Choroid plexus epithelial cell (primary cell): ENCODE measurements around the gene LELP1.

Experiments used
- DNase-seq: peaks from one replicate; pipeline ENCODE4 v3.0.0-alpha.2; 2010; ENCODE audit warnings: low read depth
- H3K4me3 ChIP-seq: 2 replicates; pipeline ENCODE4 v1.5.1; 2011; ENCODE audit warnings: low read depth, mild to moderate bottlenecking, control low read depth, low read length, moderate library complexity
- CTCF ChIP-seq: conservative IDR thresholded peaks from 2 replicates; pipeline ENCODE4 v1.5.1; 2011; ENCODE audit warnings: low read depth, mild to moderate bottlenecking, control low read depth, inconsistent platforms, low read length, moderate library complexity

Gene LELP1

GRCh38 chr1:153192697-153193096, 10.5 kb upstream of the LELP1 start:
- DNase-seq: no peak
- no peak overlapping the region for H3K4me3 ChIP-seq
- no peak for TF ChIP-seq CTCF

DNA sequence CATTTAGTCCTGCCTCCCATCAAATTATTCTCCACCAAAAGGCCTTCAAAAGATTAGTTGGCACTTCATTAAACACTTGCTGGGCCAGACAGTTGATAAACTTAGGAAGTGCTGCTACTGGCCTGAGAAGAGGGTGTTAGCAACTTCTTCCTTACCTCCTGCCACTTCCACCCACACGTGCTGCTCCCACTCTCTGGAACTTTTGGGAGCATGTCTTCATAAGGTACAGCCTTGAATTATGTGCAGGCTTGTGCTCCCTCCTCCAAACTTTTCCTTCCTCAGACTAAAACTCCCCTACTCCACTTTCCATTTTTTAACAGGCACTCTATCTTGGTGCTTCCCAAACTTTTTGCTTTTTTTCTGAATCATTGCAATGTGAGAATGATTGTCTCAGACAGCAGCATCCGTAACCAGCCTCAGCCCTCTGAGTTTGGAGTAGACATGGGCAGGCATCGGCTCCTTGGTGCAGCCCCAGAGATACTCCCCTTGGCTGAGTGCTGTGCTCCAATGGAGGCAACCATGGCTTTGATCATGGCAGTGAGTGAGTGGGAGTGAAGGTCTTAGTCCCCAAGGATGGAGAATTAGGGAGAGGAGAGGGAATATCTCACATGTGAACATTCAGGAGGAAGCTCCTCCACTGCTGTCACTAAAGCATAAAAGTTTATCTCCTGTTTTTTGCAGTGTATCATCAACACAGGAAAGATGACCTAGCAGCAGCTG, 8.7 kb upstream of the LELP1 start:
- no peak overlapping the region for H3K4me3 ChIP-seq
- DNase-seq: no peak
- TF ChIP-seq CTCF: no peak

GRCh38 chr1:153195216-153195615, 8.0 kb upstream of the LELP1 start:
- no peak for DNase-seq
- H3K4me3 ChIP-seq: no peak overlapping the region
- no peak for TF ChIP-seq CTCF

DNA sequence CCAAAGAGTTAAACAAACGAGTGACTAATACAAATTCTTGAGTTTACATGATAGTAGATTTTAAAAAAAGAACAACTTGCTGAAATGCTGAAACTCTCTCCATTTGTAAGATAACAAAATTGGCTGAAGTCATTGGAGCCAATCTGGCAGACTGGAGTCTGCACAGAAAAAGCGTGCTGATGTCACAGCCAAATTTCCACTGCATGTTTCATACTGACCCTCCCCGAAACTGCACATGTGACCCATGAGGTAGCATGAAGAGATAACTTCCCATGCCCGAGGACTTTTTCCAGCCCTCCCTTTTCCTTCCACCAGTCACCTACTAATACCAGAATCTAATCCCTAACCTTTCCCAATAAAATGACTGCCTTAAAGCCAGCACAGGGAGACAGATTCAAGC, 1.2 kb upstream of the LELP1 start:
- DNase-seq: no peak
- no peak for TF ChIP-seq CTCF
- H3K4me3 ChIP-seq: no peak overlapping the region

DNA sequence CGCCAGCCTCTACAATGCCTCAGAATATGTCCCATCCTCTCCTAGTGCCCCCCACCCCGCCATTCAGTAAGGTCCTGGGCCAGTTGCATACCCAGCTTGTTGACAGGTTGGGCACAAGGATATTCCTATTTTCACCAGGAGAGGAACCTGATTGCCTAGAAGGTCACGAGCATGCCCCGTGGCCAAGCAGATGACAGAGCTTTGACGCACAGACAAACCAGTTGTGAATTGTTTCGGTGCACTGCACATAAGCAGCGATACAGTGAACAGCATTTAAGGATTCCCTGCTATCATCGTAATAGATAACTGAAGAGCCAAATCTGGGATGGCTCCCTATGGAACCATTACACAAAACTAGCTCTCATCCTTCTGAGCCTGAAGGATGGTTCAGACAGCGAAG, 3.4 kb downstream of the LELP1 start:
- no peak for DNase-seq
- TF ChIP-seq CTCF: no peak
- no peak overlapping the region for H3K4me3 ChIP-seq

- no peak for TF ChIP-seq CTCF
- DNase-seq: no peak
- no peak overlapping the region for H3K4me3 ChIP-seq
These were observed 7.0 kb downstream of the LELP1 start for GRCh38 chr1:153210206-153210605.

- no peak for DNase-seq
- no peak overlapping the region for H3K4me3 ChIP-seq
- TF ChIP-seq CTCF: no peak
These were observed 9.0 kb downstream of the LELP1 start for GRCh38 chr1:153212201-153212600.
